ENCODE data around the gene DMXL2.
"Not testable (repeated sequence)": the region's sequence is repeated elsewhere in the genome, so short reads cannot be mapped to it uniquely, and the experiment has no call there.

Gene DMXL2

DNA sequence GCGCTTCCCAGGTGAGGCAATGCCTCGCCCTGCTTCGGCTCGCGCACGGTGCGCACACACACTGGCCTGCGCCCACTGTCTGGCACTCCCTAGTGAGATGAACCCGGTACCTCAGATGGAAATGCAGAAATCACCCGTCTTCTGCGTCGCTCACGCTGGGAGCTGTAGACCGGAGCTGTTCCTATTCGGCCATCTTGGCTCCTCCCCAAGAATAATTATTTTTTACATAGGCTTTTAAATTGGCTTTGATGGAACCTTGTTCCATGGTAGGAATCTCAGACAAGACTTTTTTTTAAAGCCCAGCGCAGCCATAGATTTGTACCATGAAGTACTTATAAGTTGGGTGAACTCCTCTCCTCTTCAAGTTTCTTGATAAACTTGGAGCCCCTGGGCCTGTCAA, 199.5 kb downstream of the DMXL2 start:
- not testable (repeated sequence) for H3K9me3 ChIP-seq (ENCODE audit: control insufficient read depth, low read length); H3K4ac ChIP-seq (ENCODE audit: low read depth in 1 of 2, low read length in 2 of 2); H3K4me3 ChIP-seq (ENCODE audit: insufficient read depth in 1 of 2, low read depth in 1 of 2, low read length in 2 of 2); H2AK5ac ChIP-seq (ENCODE audit: low read length, severe bottlenecking); H2BK5ac ChIP-seq (ENCODE audit: low read depth, low read length, poor library complexity, severe bottlenecking); H3K36me3 ChIP-seq (ENCODE audit: control insufficient read depth in 1 of 2, insufficient read depth in 2 of 2, low read depth in 1 of 2, low read length in 2 of 2); H2BK15ac ChIP-seq (ENCODE audit: low read depth, poor library complexity, severe bottlenecking); H3K27me3 ChIP-seq (ENCODE audit: control insufficient read depth in 1 of 2, insufficient read depth in 1 of 2, low read length in 2 of 2); H4K8ac ChIP-seq (ENCODE audit: low read length); H4K91ac ChIP-seq (ENCODE audit: low read length); H3K79me1 ChIP-seq (replicated peaks; ENCODE audit: low read length, poor library complexity, severe bottlenecking); H3K4me1 ChIP-seq (ENCODE audit: control insufficient read depth, insufficient read depth, low read depth, low read length); H3K9ac ChIP-seq (ENCODE audit: low read length); H3K27ac ChIP-seq (ENCODE audit: low read length, poor library complexity, severe bottlenecking); H3K14ac ChIP-seq (ENCODE audit: low read length in 2 of 2); H3K23ac ChIP-seq (ENCODE audit: low read length in 2 of 2); H3K18ac ChIP-seq (ENCODE audit: low read depth in 1 of 2, low read length in 2 of 2); H2AFZ ChIP-seq (ENCODE audit: low read depth, low read length); DNase-seq; H2BK12ac ChIP-seq (ENCODE audit: low read length in 2 of 2); H3K4me2 ChIP-seq (ENCODE audit: low read length, poor library complexity, severe bottlenecking); H2BK120ac ChIP-seq (ENCODE audit: low read depth, low read length)
- 100% methylated on average over 1 of the region's 16 CpGs for WGBS

DNA sequence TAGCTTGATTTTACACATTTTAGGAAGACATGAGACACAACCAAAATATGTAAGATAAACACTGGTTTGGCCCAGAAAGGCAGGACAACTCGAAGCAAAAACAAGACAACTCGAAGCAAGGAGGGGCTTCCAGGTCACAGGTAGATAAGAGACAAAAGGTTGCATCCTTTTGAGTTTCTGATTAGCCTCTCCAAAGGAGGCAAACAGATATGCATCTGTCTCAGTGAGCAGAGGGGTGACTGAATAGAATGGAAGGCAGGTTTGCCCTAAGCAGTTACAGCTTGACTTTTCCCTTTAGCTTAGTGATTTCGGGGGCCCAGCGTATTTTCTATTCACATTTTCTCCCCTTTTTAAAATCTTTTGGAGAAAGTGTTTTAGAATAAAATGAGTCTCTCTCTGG, 206.4 kb downstream of the DMXL2 start:
- Histone ChIP-seq H4K91ac (ENCODE audit: low read length) (no peak overlapping the region), H4K8ac (ENCODE audit: low read length) (no peak overlapping the region), H3K4me2 (ENCODE audit: low read length, poor library complexity, severe bottlenecking) (no peak overlapping the region), H2BK5ac (ENCODE audit: low read depth, low read length, poor library complexity, severe bottlenecking) (no peak overlapping the region), H2BK120ac (ENCODE audit: low read depth, low read length) (no peak overlapping the region), H3K27ac (ENCODE audit: low read length, poor library complexity, severe bottlenecking) (no peak overlapping the region), H3K36me3 (ENCODE audit: control insufficient read depth in 1 of 2, insufficient read depth in 2 of 2, low read depth in 1 of 2, low read length in 2 of 2) (no peaks in the 10 kb centered on the region), H3K9ac (ENCODE audit: low read length) (no peak overlapping the region), H3K79me1 (replicated peaks; ENCODE audit: low read length, poor library complexity, severe bottlenecking) (no peaks in the 10 kb centered on the region), H3K9me3 (ENCODE audit: control insufficient read depth, low read length) (no peaks in the 10 kb centered on the region), H2AK5ac (ENCODE audit: low read length, severe bottlenecking) (no peak overlapping the region), H3K23ac (ENCODE audit: low read length in 2 of 2) (no peak overlapping the region), H3K27me3 (ENCODE audit: control insufficient read depth in 1 of 2, insufficient read depth in 1 of 2, low read length in 2 of 2) (no peaks in the 10 kb centered on the region), H3K14ac (ENCODE audit: low read length in 2 of 2) (no peak overlapping the region), H3K4ac (ENCODE audit: low read depth in 1 of 2, low read length in 2 of 2) (no peak overlapping the region), H3K4me1 (ENCODE audit: control insufficient read depth, insufficient read depth, low read depth, low read length) (no peaks in the 10 kb centered on the region), H3K4me3 (ENCODE audit: insufficient read depth in 1 of 2, low read depth in 1 of 2, low read length in 2 of 2) (no peak overlapping the region), H2AFZ (ENCODE audit: low read depth, low read length) (no peak overlapping the region), H3K18ac (ENCODE audit: low read depth in 1 of 2, low read length in 2 of 2) (no peak overlapping the region), H2BK12ac (ENCODE audit: low read length in 2 of 2) (no peak overlapping the region), H2BK15ac (ENCODE audit: low read depth, poor library complexity, severe bottlenecking) (no peak overlapping the region)
- WGBS = 55% methylated on average over 2 of the region's 4 CpGs
- DNase-seq = no peak

DNA sequence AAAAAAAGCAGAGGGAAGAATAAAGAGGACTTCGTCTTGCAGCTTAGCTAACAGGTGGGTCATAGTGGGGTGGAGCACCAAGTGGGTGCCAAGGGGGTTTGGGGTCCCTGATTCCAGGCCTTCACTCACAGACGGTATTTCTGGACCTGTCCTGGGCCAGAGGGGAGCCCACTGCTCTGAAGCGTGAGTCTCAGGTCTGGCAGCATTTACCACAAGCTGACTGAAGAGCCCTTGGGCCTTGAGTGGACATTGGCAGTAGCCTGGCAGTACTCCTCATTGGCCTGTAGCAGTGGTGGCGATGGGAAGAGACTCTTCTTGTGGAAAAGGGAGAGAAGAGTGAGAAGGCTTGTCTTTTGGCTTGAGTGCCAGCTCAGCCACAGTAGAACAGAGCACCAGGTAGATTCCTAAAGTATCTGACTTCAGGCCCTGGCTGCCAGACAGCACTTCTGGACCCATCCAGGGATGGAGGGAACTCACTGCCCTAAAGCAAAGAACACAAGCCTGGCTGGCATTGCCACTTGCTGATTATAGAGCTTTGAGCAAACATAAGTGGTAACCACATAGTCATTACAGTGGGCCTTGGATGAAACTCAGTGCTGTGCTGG, 208.2 kb downstream of the DMXL2 start:
- H2BK12ac ChIP-seq (ENCODE audit: low read length in 2 of 2) = no peak overlapping the region
- H3K23ac ChIP-seq (ENCODE audit: low read length in 2 of 2) = no peak overlapping the region
- no peak overlapping the region for H4K8ac ChIP-seq (ENCODE audit: low read length)
- H3K4me2 ChIP-seq (ENCODE audit: low read length, poor library complexity, severe bottlenecking) = no peak overlapping the region
- no peak overlapping the region for H2AK5ac ChIP-seq (ENCODE audit: low read length, severe bottlenecking)
- no peak overlapping the region for H3K4me3 ChIP-seq (ENCODE audit: insufficient read depth in 1 of 2, low read depth in 1 of 2, low read length in 2 of 2)
- H3K4ac ChIP-seq (ENCODE audit: low read depth in 1 of 2, low read length in 2 of 2) = no peak overlapping the region
- no peak overlapping the region for H3K18ac ChIP-seq (ENCODE audit: low read depth in 1 of 2, low read length in 2 of 2)
- H3K27ac ChIP-seq (ENCODE audit: low read length, poor library complexity, severe bottlenecking) = no peak overlapping the region
- no peaks in the 10 kb centered on the region for H3K9me3 ChIP-seq (ENCODE audit: control insufficient read depth, low read length)
- no peak overlapping the region for H2BK15ac ChIP-seq (ENCODE audit: low read depth, poor library complexity, severe bottlenecking)
- H3K79me1 ChIP-seq (replicated peaks; ENCODE audit: low read length, poor library complexity, severe bottlenecking) = no peaks in the 10 kb centered on the region
- no peaks in the 10 kb centered on the region for H3K36me3 ChIP-seq (ENCODE audit: control insufficient read depth in 1 of 2, insufficient read depth in 2 of 2, low read depth in 1 of 2, low read length in 2 of 2)
- H3K27me3 ChIP-seq (ENCODE audit: control insufficient read depth in 1 of 2, insufficient read depth in 1 of 2, low read length in 2 of 2) = peaks cover 0 to 4% of the 10 kb centered on the region in 2 experiments
- H3K9ac ChIP-seq (ENCODE audit: low read length) = no peak overlapping the region
- no peak overlapping the region for H2BK120ac ChIP-seq (ENCODE audit: low read depth, low read length)
- H2AFZ ChIP-seq (ENCODE audit: low read depth, low read length) = no peak overlapping the region
- WGBS = 75% methylated on average over 4 of the region's 4 CpGs
- no peak overlapping the region for H2BK5ac ChIP-seq (ENCODE audit: low read depth, low read length, poor library complexity, severe bottlenecking)
- peak overlapping the region; percentile 15 for H4K91ac ChIP-seq (ENCODE audit: low read length)
- DNase-seq = no peak
- H3K14ac ChIP-seq (ENCODE audit: low read length in 2 of 2) = no peak overlapping the region
- H3K4me1 ChIP-seq (ENCODE audit: control insufficient read depth, insufficient read depth, low read depth, low read length) = no peaks in the 10 kb centered on the region

DNA sequence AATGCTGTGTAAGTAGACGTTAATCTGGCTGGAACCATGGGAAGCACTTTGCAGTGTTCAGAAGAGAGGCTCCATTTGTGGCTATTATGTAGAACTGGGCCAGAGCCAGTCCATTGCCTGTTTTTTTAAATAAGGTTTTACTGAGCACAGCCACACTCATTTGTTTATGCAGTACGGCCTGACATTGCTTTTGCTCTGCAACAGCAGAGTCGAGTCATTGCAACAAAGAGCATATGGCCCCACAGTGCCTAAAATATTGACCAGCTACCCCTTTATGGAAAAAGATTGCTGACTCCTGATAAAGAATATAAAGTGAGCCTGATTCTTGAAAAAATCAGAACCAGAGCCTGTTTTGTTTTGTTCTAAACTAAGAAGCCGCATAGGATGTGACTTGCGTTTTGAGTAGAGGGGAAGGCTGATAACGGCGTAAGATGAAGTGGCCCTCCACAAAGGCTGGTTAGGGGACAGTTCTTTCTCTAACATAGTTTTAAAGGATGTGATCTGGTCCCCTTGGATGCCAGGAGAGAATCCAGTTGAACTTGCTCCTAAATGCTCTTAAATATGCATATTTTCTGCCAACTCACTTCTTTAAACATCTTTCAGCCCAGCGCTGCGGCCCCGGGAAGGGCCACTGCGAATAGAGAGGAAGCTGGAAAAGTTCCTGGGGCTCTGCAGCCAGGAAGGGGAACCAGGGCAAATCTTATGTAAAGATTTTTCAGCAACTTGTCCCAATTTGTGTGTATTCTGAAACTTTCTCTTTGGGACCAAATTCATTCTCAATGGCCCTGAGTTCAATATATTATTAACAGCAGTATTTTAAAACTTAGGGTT, 216.7 kb downstream of the DMXL2 start:
- H3K36me3 ChIP-seq (ENCODE audit: control insufficient read depth in 1 of 2, insufficient read depth in 2 of 2, low read depth in 1 of 2, low read length in 2 of 2) = no peaks in the 10 kb centered on the region
- H3K4me1 ChIP-seq (ENCODE audit: control insufficient read depth, insufficient read depth, low read depth, low read length) = peaks cover 2% of the 10 kb centered on the region
- H3K18ac ChIP-seq (ENCODE audit: low read depth in 1 of 2, low read length in 2 of 2) = no peak overlapping the region
- no peak overlapping the region for H2BK5ac ChIP-seq (ENCODE audit: low read depth, low read length, poor library complexity, severe bottlenecking)
- H2BK120ac ChIP-seq (ENCODE audit: low read depth, low read length) = no peak overlapping the region
- H2AFZ ChIP-seq (ENCODE audit: low read depth, low read length) = no peak overlapping the region
- H3K4ac ChIP-seq (ENCODE audit: low read depth in 1 of 2, low read length in 2 of 2) = no peak overlapping the region
- no peak overlapping the region for H3K14ac ChIP-seq (ENCODE audit: low read length in 2 of 2)
- no peaks in the 10 kb centered on the region for H3K79me1 ChIP-seq (replicated peaks; ENCODE audit: low read length, poor library complexity, severe bottlenecking)
- H3K23ac ChIP-seq (ENCODE audit: low read length in 2 of 2) = no peak overlapping the region
- H2BK12ac ChIP-seq (ENCODE audit: low read length in 2 of 2) = no peak overlapping the region
- H3K27me3 ChIP-seq (ENCODE audit: control insufficient read depth in 1 of 2, insufficient read depth in 1 of 2, low read length in 2 of 2) = peaks cover 11 to 13% of the 10 kb centered on the region in 2 experiments
- DNase-seq = peak; percentile 14
- no peak overlapping the region for H4K8ac ChIP-seq (ENCODE audit: low read length)
- H2BK15ac ChIP-seq (ENCODE audit: low read depth, poor library complexity, severe bottlenecking) = no peak overlapping the region
- no peak overlapping the region for H3K9ac ChIP-seq (ENCODE audit: low read length)
- no peak overlapping the region for H4K91ac ChIP-seq (ENCODE audit: low read length)
- no peak overlapping the region for H3K4me3 ChIP-seq (ENCODE audit: insufficient read depth in 1 of 2, low read depth in 1 of 2, low read length in 2 of 2)
- WGBS = 93% methylated on average over 9 of the region's 11 CpGs
- no peak overlapping the region for H2AK5ac ChIP-seq (ENCODE audit: low read length, severe bottlenecking)
- H3K27ac ChIP-seq (ENCODE audit: low read length, poor library complexity, severe bottlenecking) = no peak overlapping the region
- H3K4me2 ChIP-seq (ENCODE audit: low read length, poor library complexity, severe bottlenecking) = no peak overlapping the region
- no peaks in the 10 kb centered on the region for H3K9me3 ChIP-seq (ENCODE audit: control insufficient read depth, low read length)
